GM12878 (cell line): Measurements from ENCODE around the gene PPP1R27.

Source experiments
- ATF7 ChIP-seq: fragments of 450-650 bp; IDR thresholded peaks from 2 replicates; pipeline ENCODE4 v1.6.1; 2016; ENCODE audit warnings: low read depth, mild to moderate bottlenecking
- BCL11A ChIP-seq: IDR thresholded peaks from 2 replicates; pipeline ENCODE4 v1.6.1; 2011; ENCODE audit warnings: low read depth, low read length
- CBX5 ChIP-seq: sonication (generic); IDR thresholded peaks from 2 replicates; pipeline ENCODE4 v1.6.1; 2016; ENCODE audit warnings: low read depth, moderate library complexity, mild to moderate bottlenecking, inconsistent platforms
- CTCF ChIP-seq, 3 experiments: IDR thresholded peaks in 2 of 3; conservative IDR thresholded peaks in 1 of 3; 2 replicates each; pipeline ENCODE4 v1.5.1; 2011; ENCODE audit warnings: low read depth in 3 of 3, low read length in 3 of 3, mild to moderate bottlenecking in 3 of 3, control low read depth in 2 of 3, moderate library complexity in 2 of 3, inconsistent platforms in 1 of 3, mixed read lengths in 1 of 3; ENCODE audit not compliant: control insufficient read depth in 2 of 3, insufficient read depth in 1 of 3; ENCODE audit errors: extremely low read depth in 1 of 3
- EP300 ChIP-seq, 2 experiments: fragments of 150-350 bp in 1 of 2; IDR thresholded peaks; 2 replicates each; pipeline ENCODE4 v1.6.1; 2011 to 2012; ENCODE audit warnings: low read depth in 2 of 2, low read length in 2 of 2, borderline replicate concordance in 1 of 2, improper control_type of control experiment in 1 of 2, inconsistent platforms in 1 of 2; ENCODE audit not compliant: control insufficient read depth in 1 of 2
- EZH2 ChIP-seq: IDR thresholded peaks from 2 replicates; pipeline ENCODE4 v1.6.1; 2012; ENCODE audit warnings: low read depth, mild to moderate bottlenecking, control low read depth, inconsistent platforms, low read length, borderline replicate concordance; ENCODE audit not compliant: control insufficient read depth
- GABPA ChIP-seq: IDR thresholded peaks from 2 replicates; pipeline ENCODE4 v1.6.1; 2014; ENCODE audit warnings: antibody characterized with exemption, low read depth, mild to moderate bottlenecking, inconsistent platforms
- MAX ChIP-seq: IDR thresholded peaks from 2 replicates; pipeline ENCODE4 v1.6.1; 2012; ENCODE audit warnings: low read depth, low read length, improper control_type of control experiment
- PBX3 ChIP-seq: IDR thresholded peaks from 2 replicates; pipeline ENCODE4 v1.6.1; 2011; ENCODE audit warnings: mild to moderate bottlenecking, low read depth, low read length, moderate library complexity; ENCODE audit not compliant: insufficient replicate concordance
- POLR2A ChIP-seq: IDR thresholded peaks from 2 replicates; pipeline ENCODE4 v1.6.1; 2011; ENCODE audit warnings: low read depth, mild to moderate bottlenecking, low read length
- POLR2AphosphoS5 ChIP-seq: IDR thresholded peaks from 2 replicates; pipeline ENCODE4 v1.6.1; 2011; ENCODE audit warnings: mild to moderate bottlenecking, low read length, inconsistent platforms
- RAD21 ChIP-seq: IDR thresholded peaks from 2 replicates; pipeline ENCODE4 v1.6.1; 2011; ENCODE audit warnings: mild to moderate bottlenecking, low read depth, low read length, moderate library complexity; ENCODE audit not compliant: insufficient read depth
- SRF ChIP-seq, 2 experiments: IDR thresholded peaks; 2 replicates each; pipeline ENCODE4 v1.6.1; 2011; ENCODE audit warnings: low read depth in 2 of 2, low read length in 2 of 2, mild to moderate bottlenecking in 1 of 2, moderate library complexity in 1 of 2

GRCh38 chr17:81819708-81820107, 15.1 kb downstream of the PPP1R27 start:
- TF ChIP-seq PBX3 (no peak), EZH2 (no peak), RAD21 (no peak), SRF (IDR thresholded peaks at IDR 0.05; ENCODE audit: low read depth in 2 of 2, low read length in 2 of 2) (no peak), CTCF (IDR thresholded peaks at IDR 0.05 in 2 of 3, conservative IDR thresholded peaks at IDR 0.05 in 1 of 3; ENCODE audit: control insufficient read depth in 2 of 3, extremely low read depth in 1 of 3, insufficient read depth in 1 of 3, low read depth in 3 of 3, low read length in 3 of 3) (no peak), ATF7 (no peak), POLR2A (no peak), MAX (no peak), EP300 (IDR thresholded peaks at IDR 0.05; ENCODE audit: borderline replicate concordance in 1 of 2, control insufficient read depth in 1 of 2, low read depth in 2 of 2, low read length in 2 of 2) (no peak), POLR2AphosphoS5 (no peak), CBX5 (no peak), BCL11A (no peak), GABPA (no peak)
